Eye (tissue), 1 donor: ENCODE results near the gene IFNLR1.

Source experiments
- DNase-seq: peaks from one replicate; pipeline ENCODE4 v3.0.0-alpha.2; 2015

Gene IFNLR1

DNA sequence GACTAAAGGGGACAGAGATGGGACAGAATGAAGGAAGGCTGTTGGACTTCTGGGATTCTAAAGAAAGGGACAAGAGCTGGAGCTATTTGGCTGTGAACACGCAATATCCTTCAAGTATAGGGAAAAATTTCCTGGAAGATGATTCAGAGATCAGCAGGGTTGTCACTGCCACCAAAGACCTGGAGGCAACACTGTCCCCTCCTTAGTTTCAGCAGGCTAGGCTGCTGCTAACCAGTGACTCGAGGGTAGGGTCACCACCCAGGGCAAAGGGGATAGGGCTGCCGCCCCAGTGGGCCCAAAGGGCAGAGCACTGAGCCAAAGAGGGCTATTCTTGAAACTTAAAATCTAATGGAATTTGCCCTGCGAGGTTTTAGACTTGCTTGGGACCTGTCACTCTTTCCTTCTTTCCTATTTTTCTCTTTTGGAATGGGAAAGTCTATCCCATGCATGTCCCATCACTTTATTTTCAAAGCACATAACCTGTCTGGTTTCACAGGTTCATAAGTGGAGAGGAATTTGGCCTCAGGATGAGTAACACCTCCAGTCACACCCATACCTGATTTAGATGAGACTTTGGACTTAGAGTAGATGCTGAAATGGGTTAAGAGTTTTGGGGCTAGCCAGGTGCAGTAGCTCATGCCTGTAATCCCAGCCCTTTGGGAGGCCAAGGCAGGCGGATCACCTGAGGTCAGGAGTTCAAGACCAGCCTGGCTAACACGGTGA is 11.9 kb downstream of the IFNLR1 start:
- no peak for DNase-seq

DNA sequence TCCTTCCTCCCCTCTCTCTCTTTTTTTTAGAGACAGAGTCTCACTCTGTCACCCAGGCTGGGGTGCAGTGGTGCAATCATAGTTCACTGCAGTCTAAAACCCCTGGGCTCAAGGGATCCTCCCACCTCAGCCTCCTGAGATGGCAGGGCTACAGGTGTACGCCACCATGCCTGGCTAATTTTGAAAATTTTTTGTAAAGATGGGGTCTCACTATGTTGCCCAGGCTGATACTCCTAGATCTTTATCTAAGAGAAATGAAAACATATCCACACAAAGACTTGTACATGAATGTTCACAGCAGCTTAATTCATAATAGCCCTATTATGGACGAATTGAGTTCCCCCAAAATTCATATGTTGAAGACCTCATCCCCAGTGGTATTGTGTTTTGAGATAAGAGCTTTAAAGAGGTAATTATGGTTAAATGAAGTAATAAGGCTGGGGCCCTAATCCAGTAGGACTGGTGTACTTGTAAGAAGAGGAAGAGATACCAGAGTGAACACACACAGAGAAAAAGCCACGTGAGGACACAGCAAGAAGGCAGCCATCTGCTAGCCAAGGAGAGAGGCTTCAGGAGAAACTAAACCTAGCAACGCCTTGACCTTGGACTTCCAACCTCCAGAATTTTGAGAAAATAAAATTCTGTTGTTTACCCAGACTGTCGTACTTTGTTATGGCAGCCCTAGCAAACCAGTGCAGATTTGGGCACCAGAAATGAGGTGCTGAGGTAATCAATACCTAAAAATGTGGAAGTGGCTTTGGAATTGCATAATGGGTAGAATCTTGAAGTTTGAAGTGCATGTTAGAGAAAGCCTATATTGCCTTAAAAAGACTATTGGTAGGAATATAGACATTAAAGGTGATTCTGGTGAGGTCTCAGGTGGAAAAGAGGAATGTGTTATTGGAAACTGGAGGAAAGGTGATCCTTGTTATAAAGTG is 13.2 kb downstream of the IFNLR1 start:
- no peak for DNase-seq

DNA sequence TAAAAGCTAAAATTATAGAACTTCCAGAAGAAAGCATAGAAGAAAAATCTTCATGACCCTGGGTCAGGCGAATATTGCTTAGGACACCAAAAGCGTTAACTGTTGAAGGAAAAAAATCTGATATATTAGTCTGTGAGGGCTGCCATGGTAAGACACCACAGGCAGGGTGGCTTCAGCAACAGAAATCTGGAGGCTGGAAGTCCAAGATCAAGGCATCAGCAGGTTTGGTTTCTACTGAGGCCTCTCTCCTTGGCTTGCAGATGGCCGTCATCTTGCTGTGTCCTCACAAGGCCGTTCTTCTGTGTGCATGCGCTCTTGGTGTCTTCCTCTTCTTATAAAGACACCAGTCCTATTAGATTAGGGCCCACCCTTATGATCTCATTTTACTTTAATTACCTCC is 14.5 kb downstream of the IFNLR1 start:
- DNase-seq, result no peak

DNA sequence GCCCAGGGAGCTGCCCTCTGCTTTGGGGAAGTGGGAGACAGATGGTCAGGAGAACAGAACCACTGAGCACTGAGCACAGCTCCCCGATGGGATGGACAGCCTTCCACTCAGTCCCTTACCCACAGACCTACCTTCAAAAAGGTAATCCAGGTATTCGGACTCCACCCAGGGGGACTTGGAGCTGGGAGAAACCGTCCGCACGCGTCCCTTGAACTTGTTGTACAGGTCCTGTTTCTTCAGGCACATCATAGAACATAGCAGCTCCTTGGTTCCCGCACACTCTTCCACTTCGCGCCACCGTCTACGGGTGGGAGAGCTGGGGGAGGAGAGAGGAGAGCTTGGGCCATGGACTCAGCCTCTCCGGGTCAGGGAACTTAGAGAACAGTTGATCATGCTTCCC is 17.8 kb downstream of the IFNLR1 start:
- no peak for DNase-seq

DNA sequence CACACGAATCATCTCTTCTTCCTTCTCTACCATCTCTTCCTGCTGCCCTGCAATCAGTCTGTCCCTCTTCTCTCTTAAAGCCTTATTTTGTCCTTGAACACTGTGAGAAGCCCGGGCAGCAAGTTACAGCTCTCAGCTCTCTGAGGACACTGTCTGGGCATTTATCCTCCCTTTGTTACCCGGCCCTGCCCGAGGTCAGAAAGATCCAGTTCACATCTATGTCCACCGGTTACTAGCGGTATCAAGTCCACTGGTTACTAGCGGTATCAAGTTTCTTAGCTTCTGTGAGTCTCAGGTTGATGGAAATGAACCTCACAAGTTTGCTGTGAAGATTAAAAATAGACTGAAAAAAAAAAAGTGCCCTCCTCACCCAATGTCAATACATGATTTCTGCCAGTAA is 18.8 kb downstream of the IFNLR1 start:
- no peak for DNase-seq

DNA sequence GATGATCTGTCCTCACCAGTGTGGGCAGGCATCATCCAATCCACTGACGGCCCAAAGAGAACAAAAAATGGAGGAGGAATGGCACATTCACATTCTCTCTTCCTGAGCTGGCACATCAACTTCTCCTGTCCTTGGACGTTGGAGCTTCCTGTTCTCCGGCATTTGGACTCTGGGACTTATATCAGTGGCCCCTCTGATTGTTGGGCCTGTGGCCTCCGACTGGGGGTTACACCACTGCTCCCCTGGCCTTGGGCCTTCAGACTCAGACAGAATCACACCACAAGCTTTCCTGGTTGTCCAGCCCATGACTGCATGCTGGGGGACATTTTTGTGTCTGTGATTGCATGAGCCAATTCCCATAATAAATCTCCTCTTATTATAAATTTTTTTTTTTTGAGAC is 20.1 kb downstream of the IFNLR1 start:
- no peak for DNase-seq

DNA sequence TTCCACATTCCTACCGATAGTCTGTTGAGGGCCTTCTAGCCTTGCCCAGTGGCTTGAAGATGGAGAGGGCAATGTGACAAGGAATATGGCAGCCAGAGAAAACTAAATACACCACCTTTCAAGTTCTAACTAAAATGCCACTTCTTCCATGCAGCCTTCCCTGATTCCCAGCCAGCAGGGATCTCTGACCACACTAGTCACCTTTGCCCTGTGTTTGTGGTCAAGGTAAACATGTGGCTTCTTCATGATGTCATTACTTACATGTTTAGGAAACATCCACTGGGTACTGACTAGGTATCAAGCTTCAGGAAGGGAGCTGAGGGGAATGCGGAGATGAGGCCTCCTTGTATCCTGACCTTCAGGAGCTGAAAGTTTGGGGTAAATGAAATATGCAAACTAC is 21.6 kb downstream of the IFNLR1 start:
- DNase-seq, result no peak

DNA sequence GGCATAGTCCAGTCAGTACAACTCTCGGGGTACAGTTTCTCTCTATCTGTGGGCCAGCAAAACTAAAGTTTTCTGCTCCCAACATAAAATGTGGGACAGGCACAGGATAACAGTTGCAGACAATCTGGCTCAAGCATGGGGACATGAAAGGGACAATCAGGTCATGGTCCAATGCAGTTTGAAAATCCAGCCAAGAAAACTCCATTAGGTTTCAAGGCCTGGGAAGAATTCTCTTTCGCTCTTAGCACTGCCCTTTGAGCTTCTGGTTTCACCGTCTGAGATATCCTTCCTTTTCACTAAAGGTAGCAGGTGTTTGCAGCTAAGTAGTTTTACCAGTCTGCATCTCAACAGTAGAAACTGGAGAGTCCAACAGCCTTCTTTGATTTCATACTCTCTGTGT is 23.1 kb downstream of the IFNLR1 start:
- DNase-seq, result no peak

DNA sequence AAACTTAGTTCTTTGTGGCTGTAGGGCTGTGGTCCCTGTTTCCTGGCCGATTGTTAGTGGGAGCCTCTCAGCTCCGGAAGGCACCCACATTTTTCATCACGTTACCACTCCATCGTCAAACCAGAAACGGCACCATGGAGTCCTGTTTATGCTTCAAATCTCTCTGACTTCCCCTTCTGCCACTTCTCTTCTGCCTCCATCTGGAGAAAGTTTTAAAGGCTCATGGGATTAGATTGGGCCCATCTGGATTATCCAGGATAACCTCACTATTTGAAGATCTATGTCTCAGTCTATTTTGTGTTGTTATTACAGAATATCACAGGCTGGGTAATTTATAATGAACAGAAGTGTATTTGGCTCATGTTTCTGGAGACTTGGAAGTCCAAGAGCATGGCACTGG is 24.9 kb downstream of the IFNLR1 start:
- no peak for DNase-seq

DNA sequence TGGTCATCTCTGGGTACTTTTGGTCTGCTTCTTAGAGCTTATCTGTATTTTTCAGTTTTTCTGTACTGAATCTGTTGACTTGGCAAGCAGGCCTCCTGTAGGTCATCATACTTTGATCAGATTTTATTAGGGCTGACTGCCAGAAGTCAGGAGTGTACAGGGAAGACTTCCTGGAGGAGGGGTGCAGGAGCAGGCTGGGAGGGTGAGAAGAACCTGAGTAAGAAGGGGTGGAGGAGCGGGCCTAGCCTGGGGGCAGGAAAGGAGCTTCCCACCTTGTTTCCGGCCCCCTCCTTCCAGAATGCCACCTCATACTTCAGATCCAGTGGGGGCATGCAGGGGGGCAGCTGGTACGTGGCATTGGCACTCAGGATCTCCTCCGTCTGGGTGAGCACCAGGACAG is 25.8 kb downstream of the IFNLR1 start:
- no peak for DNase-seq

DNA sequence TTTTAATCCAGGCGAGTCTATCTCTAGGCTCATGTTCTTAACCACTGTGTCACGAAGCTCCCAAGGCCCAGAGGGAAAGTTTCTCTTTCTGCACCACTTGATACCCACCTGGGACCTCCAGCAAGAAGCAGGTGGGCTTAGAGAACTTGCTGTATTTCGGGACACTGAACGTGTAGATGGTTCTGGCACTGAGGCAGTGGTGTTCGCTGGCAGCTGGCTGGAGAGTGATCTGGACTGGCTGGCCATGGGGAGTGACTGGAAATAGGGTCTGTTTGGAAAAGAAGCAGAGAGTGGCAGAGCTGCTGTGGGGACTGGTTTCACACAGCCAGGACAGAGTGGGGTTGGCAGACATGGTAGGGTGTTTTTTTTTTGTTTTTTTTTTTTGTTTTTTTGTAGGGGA is 27.7 kb downstream of the IFNLR1 start:
- DNase-seq, result no peak

DNA sequence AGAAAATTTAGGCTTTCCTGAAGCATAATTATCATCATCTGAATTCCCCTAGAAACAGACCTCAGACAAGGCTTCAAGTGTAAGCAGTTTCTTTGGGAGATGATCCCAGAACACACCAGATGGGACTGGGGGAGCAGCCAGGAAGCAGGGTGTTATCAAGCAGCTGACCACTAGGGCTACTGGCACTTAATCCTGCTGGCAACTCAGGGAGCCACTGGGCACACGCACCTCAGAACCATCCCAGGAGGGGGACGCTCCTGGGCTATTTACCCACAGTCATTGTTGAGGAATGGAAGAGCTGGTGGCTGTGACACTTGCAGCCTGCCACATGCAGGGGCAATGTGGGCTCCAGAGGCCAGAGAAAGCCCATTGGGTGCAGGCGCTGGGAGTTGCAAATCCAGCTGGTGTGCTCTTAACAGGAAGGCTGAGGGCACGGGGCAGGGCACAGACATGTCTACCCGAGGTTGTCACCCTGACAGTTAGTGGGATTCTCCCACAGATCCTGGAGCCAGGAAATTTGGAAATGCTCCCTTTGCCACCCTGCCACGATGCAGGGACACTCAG is 29.1 kb downstream of the IFNLR1 start:
- DNase-seq, result no peak

DNA sequence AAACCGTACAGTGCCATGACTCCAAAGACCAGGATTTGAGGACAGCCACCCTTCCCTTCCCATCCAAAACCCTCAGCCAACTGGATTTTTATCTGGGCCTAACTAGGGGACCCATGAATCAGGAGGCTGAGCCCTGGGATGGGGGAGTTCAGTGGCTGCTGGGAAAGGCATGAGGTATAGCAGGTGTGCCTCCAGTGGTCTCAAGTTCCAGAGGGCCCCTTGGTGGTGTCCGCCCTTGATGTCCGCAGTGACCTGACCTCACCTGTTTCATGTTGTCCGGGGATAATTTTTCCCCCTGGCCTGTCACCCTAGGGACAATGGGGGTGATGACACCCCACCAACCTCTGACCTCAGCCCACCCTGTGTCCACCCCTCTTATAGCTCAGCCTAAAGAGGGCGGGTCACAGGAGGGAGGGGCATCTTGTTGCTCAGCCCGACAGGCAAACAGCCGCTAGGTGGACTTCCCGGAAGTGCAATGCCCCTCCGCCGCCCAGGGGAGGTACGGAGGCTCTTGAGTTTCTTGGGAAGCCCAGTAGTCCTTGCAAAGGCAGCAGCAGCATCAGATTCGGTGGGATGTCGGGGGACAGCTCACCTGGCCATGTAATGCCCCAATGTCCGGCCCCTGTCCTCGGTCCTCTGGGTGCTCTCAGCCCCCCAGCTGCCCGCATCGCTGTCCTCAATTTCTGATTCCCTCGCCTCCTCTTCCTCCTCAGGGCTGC is 30.4 kb downstream of the IFNLR1 start:
- no peak for DNase-seq

DNA sequence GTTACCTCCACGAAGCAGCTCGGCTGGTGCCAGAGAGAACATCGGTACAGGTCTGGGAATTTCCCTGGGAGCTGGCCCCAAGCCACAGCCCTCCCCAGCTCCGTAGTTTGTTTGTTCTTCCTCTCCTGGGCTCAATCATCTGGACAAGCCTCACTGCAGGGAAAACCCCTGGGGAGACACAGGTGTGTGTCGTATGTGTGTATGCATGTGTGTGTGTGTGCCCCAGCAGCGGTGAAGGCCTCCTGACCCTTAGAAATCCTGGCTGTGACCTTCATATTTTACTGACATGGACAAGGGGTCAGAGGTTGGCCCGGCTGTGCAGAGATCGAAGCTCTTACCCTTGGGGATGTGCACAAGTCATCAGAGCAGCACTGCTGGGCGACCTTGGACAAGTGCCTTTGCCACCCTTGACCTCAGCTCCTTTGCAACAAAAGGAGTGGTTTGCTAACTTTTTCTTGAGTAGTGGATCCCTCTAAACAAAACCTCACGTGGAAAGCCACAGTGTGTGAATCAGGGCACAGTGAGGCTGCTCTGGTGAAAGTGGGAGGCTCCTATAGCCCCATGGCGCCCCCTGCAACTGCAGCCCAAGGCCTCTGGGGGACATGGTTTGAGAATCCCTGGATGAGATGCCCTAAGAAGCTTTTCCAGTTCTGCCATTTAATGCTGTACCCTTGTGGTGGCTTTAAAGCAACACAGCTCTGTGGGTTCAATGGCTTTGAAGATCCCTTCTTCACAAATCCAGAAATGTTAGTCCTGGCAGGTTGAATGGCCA is 31.9 kb downstream of the IFNLR1 start:
- no peak for DNase-seq

DNA sequence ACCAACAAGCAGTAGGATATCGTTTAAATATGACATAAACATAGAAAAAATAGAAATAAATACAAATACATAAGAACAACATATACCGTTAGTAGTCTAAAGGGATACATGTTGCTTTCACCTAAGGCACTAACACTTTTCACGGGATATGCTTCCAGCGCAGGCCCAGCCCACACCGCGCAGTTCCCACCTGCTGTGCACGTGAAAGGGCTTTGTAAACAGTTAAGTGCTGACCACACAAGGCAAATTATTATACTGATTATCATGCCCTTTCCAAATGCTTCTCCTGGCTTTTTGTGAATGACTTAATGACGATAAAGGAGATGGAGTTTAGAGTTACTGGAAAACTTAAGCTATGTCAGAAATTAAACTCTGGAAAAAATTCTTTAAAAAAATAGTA is 32.9 kb downstream of the IFNLR1 start:
- no peak for DNase-seq

DNA sequence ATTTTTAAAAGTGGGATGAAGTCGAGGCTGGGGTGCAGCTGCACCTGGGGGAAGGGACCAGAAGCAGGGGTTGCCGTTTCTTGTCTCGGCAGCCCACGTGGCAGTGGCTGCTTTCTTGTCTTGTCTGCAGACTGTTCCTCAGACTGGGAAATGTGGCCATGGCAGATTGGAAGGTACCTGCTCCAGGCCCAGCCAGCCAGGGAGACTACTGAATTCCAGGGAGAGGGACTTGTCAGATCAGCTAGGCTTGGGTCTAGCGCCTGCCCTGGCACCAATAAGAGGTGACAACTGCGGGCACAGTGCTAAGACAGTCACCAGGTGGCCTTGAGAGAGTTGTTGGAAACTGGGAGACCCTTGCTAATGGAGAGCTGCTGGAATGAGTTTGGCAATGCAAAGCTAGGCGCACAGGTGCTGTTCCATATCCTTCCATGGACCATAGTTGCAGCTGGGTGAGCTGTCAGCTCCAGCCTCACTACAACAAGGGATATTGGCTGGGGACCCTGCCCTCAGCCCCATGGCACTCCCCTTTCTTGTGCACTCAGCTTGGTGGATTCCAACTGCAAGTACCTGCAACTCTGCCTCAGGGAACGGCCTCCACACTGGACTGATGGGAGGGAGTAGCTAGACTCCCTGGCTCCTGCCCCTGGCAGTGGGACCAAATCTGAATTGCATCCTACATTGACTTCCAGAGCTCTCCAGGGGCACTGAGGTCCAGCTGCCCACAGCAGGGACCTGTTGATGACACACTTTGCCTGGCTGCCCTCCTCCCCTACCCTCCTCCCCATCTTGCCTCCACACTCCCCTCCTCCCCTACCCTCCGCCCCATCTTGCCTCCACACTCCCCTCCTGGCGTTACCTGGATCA is 34.2 kb downstream of the IFNLR1 start:
- no peak for DNase-seq

DNA sequence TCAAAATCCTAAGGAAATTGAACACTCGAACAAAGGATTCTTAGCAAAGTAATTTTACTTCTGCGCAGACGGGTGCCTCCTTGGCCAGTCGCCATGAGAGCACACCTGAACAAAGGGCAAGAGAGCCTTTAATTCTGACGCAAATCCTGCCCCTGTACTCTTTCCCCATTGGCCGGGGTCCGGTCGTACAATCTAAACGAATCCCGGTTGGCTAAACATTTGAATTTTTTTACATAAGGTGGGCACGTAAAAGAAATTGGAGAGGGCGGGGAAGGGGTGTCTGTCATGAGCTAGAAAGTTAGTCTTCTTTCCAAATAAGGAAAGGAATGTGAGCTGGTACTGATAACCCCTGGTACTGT is 35.9 kb downstream of the IFNLR1 start:
- DNase-seq, result peak; percentile 48

DNA sequence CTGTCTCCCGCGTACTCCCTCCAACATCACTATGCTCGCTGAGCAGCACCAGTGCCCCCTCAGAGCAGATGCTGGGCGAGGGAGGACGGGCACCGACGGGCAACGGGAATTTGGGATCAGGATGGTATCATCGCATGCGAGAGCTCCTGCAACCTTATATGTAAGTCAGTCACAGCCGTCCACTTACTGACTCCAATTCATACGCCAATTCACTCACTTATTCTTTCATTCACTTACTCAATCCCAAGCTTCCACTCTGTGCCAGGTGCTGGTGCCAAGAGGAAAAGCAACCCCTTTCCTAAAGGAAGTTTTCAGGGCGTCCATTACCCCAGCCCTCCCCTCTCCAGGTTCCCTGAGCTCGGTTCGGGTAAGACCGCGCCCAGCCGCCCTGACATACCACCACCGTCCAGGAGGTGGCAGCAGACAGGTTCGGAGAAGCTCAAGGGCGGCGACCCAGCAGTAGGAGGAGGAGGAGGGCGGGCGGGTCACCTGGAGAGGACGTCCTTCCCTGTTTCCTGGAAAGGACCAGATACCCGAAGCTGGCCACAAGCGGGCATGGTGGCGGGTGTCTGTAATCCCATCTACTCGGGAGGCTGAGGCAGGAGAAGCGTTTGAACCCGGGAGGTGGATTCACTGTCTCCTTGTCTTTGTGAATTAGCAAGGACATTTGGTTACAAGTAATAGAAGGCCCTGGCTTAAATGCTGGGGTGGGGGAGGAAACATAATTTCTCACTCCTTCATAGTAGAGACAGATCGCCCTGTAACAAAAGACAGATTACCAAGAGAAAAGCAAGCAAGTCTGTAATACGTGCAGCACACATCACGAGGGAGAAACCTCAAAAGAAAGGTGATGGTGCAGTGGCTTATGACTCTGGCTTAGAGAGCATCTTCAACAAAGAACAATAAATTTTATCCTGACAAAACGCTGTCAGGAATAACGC is 36.6 kb downstream of the IFNLR1 start:
- DNase-seq, result peak; percentile 94

DNA sequence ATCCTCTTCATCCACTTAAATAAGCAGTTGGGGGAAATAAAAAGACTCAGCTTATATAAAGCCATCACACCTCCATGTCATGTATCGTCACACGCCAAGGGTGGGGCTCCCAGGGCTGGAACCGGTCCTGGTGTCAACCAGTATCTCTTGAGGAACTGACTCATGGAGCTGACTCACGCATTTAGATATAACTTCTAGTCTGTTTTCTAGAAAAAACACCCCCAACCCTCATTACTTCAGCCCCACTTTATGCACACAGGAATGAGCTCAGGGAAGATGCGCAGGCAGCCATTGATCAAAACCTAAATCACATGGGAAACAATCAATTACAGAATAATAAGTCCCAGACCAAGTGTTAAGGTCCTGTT is 37.2 kb downstream of the IFNLR1 start:
- no peak for DNase-seq

DNA sequence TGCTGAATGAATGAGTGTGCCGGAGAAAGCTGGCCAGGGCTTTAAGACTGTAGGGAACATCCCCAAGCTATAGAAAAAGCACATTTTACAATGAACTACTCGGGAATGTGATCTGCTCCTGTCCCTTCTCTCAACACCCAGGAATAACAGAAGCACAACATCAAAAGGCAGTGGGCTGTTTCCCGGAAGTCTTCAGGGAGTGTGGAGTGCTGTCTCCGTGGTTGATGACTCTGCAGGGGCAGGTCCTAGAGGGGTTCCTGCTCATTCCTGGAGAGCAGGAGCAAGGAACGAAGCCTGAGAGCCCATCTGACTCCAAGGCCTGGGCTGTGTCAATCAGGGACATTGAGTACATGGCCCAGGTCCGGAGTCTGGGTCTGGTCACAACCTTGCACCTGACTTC is 39.3 kb downstream of the IFNLR1 start:
- DNase-seq, result no peak

DNA sequence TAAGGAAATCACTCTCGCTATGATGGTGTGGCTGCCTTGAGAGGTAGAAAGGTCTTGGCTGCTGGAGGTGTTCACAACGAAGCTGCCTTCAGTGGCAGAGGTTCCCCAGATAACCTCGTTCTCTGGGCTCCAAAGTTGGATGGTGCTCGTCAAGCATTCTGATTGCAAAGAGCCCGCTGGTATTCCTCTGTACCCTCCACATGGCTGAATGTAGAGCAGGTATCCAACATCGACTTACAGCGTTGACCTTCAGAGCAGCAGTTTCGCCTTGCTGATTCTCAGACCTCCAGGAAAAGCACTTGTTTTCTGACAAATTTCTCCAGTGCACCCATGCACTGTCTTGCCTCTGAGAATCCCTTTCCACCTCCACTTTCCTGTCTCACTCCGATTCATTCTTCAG is 39.9 kb downstream of the IFNLR1 start:
- DNase-seq, result no peak
